Stimulated activated CD8-positive, alpha-beta memory T cell treated with anti-CD3 and anti-CD28 coated beads, Interleukin-7, amount 100 ng/mL, for 4 hours (primary cell): ENCODE results near the gene EFCAB12.

ENCODE experiments used
- DNase-seq, 2 donors: peaks; one replicate each; pipeline ENCODE4 v3.0.0-alpha.2; 2020; ENCODE audit warnings: low read depth in 2 of 2

Gene EFCAB12

GRCh38 chr3:129428376-129429079 is at the start of gene EFCAB12:
EFCAB12 (minus strand) TSS chr3:129428636; CDS start chr3:129428488, 148 bp downstream.
- peak; percentile 75 to 82 for DNase-seq

GRCh38 chr3:129476586-129476985 is 48.1 kb upstream of the EFCAB12 start:
- DNase-seq, result no peak

- no peak for DNase-seq
Measured at GRCh38 chr3:129475863-129476262, 47.4 kb upstream of the EFCAB12 start.

GRCh38 chr3:129474984-129475804 is 46.8 kb upstream of the EFCAB12 start:
- no peak for DNase-seq

- no peak for DNase-seq
Measured at GRCh38 chr3:129473769-129474152, 45.3 kb upstream of the EFCAB12 start.

GRCh38 chr3:129473067-129473768 is 44.8 kb upstream of the EFCAB12 start:
- no peak for DNase-seq

GRCh38 chr3:129470861-129471260 is 42.4 kb upstream of the EFCAB12 start:
- no peak for DNase-seq

- no peak for DNase-seq
Measured at GRCh38 chr3:129469026-129469425, 40.6 kb upstream of the EFCAB12 start.

GRCh38 chr3:129467932-129468331 is 39.5 kb upstream of the EFCAB12 start:
- no peak for DNase-seq

- DNase-seq, result no peak
Measured at GRCh38 chr3:129463716-129464115, 35.3 kb upstream of the EFCAB12 start.

GRCh38 chr3:129463094-129463493 is 34.7 kb upstream of the EFCAB12 start:
- DNase-seq, result no peak

GRCh38 chr3:129462361-129462968 is 34.0 kb upstream of the EFCAB12 start:
- DNase-seq, result no peak

- DNase-seq, result no peak
Measured at GRCh38 chr3:129461461-129462146, 33.2 kb upstream of the EFCAB12 start.

- no peak for DNase-seq
Measured at GRCh38 chr3:129461022-129461421, 32.6 kb upstream of the EFCAB12 start.

GRCh38 chr3:129460572-129460971 is 32.1 kb upstream of the EFCAB12 start:
- DNase-seq, result no peak

- DNase-seq, result no peak
Measured at GRCh38 chr3:129460155-129460554, 31.7 kb upstream of the EFCAB12 start.

GRCh38 chr3:129453732-129454131 is 25.3 kb upstream of the EFCAB12 start:
- DNase-seq, result no peak

- DNase-seq, result no peak
Measured at GRCh38 chr3:129449279-129450115, 21.1 kb upstream of the EFCAB12 start.

GRCh38 chr3:129448186-129448895 is 19.9 kb upstream of the EFCAB12 start:
- no peak for DNase-seq

- DNase-seq, result no peak
Measured at GRCh38 chr3:129446926-129447325, 18.5 kb upstream of the EFCAB12 start.
